ENCODE results near the gene STAB2. TPM values are rescaled to one million over a fixed set of nuclear protein-coding genes. Genes with fewer than 3 reads are reported as not detected.

The STAB2 gene
- total and polyA plus RNA-seq, 11 donors: 0.12 to 3.5 (median 0.37) TPM; not detected in 6

DNA sequence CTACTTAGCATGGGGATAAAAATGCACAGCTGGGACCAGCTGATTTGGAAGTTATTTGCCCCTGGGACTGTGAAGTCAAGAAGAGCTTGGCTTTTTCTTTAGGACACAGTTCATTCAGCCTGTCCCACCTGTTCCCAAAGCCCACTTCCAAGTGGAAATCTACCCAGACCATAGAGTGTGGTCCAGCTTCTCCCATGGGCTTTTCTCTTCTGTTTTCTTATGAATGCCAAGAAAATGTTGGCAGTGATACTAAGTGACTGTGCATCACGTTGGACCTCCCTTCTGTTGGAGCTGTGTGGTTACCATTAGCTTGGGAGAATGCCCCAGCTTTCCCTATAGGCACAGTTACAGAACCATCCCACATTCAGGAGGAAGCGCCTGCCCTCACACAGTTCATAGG is 164.5 kb downstream of the STAB2 start:
- Histone ChIP-seq H3K27ac (no peak overlapping the region), H3K4me1 (no peaks in the 10 kb centered on the region), H3K36me3 (no peaks in the 10 kb centered on the region), H3K4me3 (no peak overlapping the region), H3K9me3 (no peaks in the 10 kb centered on the region), H3K27me3 (peaks cover 0 to 4% (median 0%) of the 10 kb centered on the region in 9 donors)
- no peak for DNase-seq
- TF ChIP-seq POLR2A (IDR thresholded peaks at IDR 0.05): no peak
- ATAC-seq: peak in 3 of 4 donors; percentile 22 to 64 (median 56)
- intact Hi-C loops (cut with DNase I): no loop called here
- WGBS, 4 donors: 39 to 64% (median 53%) methylated on average over 2 of the region's 2 CpGs

DNA sequence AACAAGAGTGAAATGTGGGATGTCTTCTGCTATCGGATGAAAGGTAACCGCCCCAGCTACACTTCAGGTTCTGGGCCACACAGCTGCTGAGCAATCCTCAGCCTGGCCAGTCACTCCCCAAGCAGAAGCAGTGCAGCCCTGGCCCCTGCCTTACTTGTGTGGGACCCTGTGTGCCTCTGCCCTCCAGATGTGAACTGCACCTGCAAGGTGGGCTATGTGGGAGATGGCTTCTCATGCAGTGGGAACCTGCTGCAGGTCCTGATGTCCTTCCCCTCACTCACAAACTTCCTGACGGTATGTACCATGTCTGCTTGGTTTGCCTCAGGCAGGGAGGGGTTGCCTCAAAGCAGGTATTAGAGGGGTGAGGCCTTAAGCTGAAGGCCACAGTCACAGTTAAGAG is 168.4 kb downstream of the STAB2 start:
- intact Hi-C loops (cut with DNase I): no loop called here
- WGBS, 4 donors: 61 to 88% (median 64%) methylated on average over 2 to 3 of the region's 3 CpGs
- no peak for TF ChIP-seq POLR2A (IDR thresholded peaks at IDR 0.05)
- TF ChIP-seq, protein P1, sequence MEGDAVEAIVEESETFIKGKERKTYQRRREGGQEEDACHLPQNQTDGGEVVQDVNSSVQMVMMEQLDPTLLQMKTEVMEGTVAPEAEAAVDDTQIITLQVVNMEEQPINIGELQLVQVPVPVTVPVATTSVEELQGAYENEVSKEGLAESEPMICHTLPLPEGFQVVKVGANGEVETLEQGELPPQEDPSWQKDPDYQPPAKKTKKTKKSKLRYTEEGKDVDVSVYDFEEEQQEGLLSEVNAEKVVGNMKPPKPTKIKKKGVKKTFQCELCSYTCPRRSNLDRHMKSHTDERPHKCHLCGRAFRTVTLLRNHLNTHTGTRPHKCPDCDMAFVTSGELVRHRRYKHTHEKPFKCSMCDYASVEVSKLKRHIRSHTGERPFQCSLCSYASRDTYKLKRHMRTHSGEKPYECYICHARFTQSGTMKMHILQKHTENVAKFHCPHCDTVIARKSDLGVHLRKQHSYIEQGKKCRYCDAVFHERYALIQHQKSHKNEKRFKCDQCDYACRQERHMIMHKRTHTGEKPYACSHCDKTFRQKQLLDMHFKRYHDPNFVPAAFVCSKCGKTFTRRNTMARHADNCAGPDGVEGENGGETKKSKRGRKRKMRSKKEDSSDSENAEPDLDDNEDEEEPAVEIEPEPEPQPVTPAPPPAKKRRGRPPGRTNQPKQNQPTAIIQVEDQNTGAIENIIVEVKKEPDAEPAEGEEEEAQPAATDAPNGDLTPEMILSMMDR (IDR thresholded peaks at IDR 0.05): no peak
- DNase-seq (no peak), ATAC-seq (no peak)
- no peaks in the 10 kb centered on the region for H3K4me1 ChIP-seq
- H3K9me3 ChIP-seq: no peaks in the 10 kb centered on the region
- H3K36me3 ChIP-seq: no peaks in the 10 kb centered on the region
- H3K27ac ChIP-seq: no peak overlapping the region
- no peak overlapping the region for H3K4me3 ChIP-seq
- peaks cover 0 to 4% (median 0%) of the 10 kb centered on the region in 9 donors for H3K27me3 ChIP-seq

DNA sequence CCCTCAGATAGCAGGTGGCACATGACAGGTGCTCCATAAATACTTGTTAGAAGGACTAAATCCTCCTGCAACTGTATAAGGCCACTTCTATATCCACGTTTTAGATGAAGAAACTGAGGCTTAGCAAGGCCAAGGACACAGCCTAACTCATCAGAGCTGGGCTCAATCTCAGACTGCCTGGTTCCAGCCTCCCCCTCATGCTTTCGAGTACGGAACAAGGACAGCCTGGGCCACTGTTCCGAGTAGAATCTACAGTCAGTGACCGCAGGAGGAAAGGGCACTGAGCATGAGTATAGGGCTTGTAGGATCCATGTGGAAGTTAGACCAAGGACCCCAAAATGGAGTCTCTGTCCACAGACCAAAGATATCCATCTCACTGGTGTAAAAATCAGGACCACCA is 169.4 kb downstream of the STAB2 start:
- intact Hi-C loops (cut with DNase I): no loop called here
- WGBS, 4 donors: 87 to 91% (median 88%) methylated on average over 5 of the region's 5 CpGs
- DNase-seq: no peak
- Histone ChIP-seq H3K27me3 (no peaks in the 10 kb centered on the region), H3K27ac (no peak overlapping the region), H3K4me3 (no peak overlapping the region), H3K9me3 (no peaks in the 10 kb centered on the region), H3K4me1 (no peaks in the 10 kb centered on the region), H3K36me3 (no peaks in the 10 kb centered on the region)
- no peak for ATAC-seq
- no peak for TF ChIP-seq POLR2A (IDR thresholded peaks at IDR 0.05)
- TF ChIP-seq, protein P1 (IDR thresholded peaks at IDR 0.05): no peak

DNA sequence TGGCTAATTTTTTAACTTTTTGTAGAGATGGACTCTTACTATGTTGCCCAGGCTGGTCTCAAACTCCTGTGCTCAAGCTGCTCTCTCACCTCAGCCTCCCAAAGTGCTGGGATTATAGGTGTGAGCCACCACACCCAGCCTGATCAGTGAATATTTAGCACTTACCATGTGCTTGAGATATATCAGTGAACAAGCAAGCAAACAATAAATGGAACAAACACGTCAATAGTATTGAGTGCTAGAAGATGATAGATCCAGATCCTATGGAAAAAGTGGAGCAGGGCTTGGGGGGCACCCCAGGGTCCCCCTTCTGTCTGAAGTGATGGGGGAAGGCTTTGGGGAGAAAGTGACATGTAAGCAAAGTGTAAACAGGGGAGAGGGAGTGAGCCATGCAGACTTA is 170.2 kb downstream of the STAB2 start:
- intact Hi-C loops (cut with DNase I): no loop called here
- TF ChIP-seq POLR2A (IDR thresholded peaks at IDR 0.05): no peak
- TF ChIP-seq, protein P1 (IDR thresholded peaks at IDR 0.05): no peak
- no peaks in the 10 kb centered on the region for H3K27me3 ChIP-seq
- no peak for DNase-seq
- ATAC-seq: no peak
- H3K4me3 ChIP-seq: no peak overlapping the region
- 87 to 92% (median 89%) methylated on average over 1 of the region's 1 CpG for WGBS, 4 donors
- H3K36me3 ChIP-seq: no peaks in the 10 kb centered on the region
- no peaks in the 10 kb centered on the region for H3K4me1 ChIP-seq
- no peaks in the 10 kb centered on the region for H3K9me3 ChIP-seq
- H3K27ac ChIP-seq: no peak overlapping the region

Measured in heart left ventricle (tissue), 16 donors.